Measurements from ENCODE around the gene RNF157. TPM values are rescaled to one million over a fixed set of nuclear protein-coding genes. Genes with fewer than 3 reads are reported as not detected.

Gene RNF157
- total and polyA plus RNA-seq, 2 of the 4 experiments (the other 2 are of a cell fraction) = 0.54 to 1.3 TPM

GRCh38 chr17:76233588-76234353 lies 6.5 kb downstream of the RNF157 start:
- no peak overlapping the region for H3K56ac ChIP-seq (ENCODE audit: extremely low read depth, insufficient read depth, low read length)
- H3K4me3 ChIP-seq (ENCODE audit: insufficient read depth, low read depth, low read length) = no peak overlapping the region
- no peak for TF ChIP-seq USF2 (IDR thresholded peaks at IDR 0.05; ENCODE audit: low read depth, low read length)
- TF ChIP-seq MXI1 (IDR thresholded peaks at IDR 0.05; ENCODE audit: borderline replicate concordance, low read depth, low read length) = no peak
- TF ChIP-seq FOS (IDR thresholded peaks at IDR 0.05; ENCODE audit: low read depth, low read length) = no peak
- no peak for TF ChIP-seq CHD1 (IDR thresholded peaks at IDR 0.05; ENCODE audit: low read depth, low read length)
- H3K9ac ChIP-seq (ENCODE audit: low read depth, low read length) = no peak overlapping the region
- H2AK9ac ChIP-seq (replicated peaks; ENCODE audit: low read depth, low read length, poor library complexity) = no peak overlapping the region
- ChIA-PET CTCF (interaction anchor here (0.7 to 0.9 kb wide), 2 partner anchors 10 to 46 kb away, joined by 3 read pairs; no protein-coding TSS in a partner anchor), POLR2A (ENCODE audit: unreplicated experiment) (no interaction called here)
- peak overlapping the region; percentile 26; the same call in 1 of the 3 replicates for H2BK15ac ChIP-seq (ENCODE audit: low read depth, low read length)
- H3K36me3 ChIP-seq (ENCODE audit: control insufficient read depth, insufficient read depth, low read length) = no peaks in the 10 kb centered on the region
- no peak overlapping the region for H3K14ac ChIP-seq (replicated peaks; ENCODE audit: low read depth, low read length)
- H2BK20ac ChIP-seq (ENCODE audit: low read depth, low read length) = peak overlapping the region; percentile 62
- H4K20me1 ChIP-seq (ENCODE audit: insufficient read depth, low read length) = 0 out of 2 replicates have a peak, but pooled peaks cover 3% of the 10 kb centered on the region
- in situ Hi-C loops (cut with MboI; ENCODE audit: low sequenced_read_pairs) = no loop called here
- no peak overlapping the region for H2AK5ac ChIP-seq (ENCODE audit: low read depth, low read length)
- peaks cover 3% of the 10 kb centered on the region for H3K4me1 ChIP-seq (ENCODE audit: control insufficient read depth, insufficient read depth, low read length)
- BruUV-seq (replicated peaks) = no TSS peak
- ATAC-seq (ENCODE audit: low read depth) (no peak), DNase-seq (no peak)
- no peak overlapping the region for H4K91ac ChIP-seq (ENCODE audit: insufficient read depth, low read depth, low read length)
- peak overlapping the region in 1 of 2 experiments; percentile 13; a peak in 1 of 4 replicates for H4K8ac ChIP-seq (ENCODE audit: low read depth in 2 of 2, low read length in 2 of 2)
- H2BK120ac ChIP-seq (ENCODE audit: low read depth, low read length) = peak overlapping the region; percentile 37; the same call in 1 of the 2 replicates
- dilution Hi-C loops (cut with HindIII; ENCODE audit: low sequenced_read_pairs, unreplicated experiment) = no loop called here
- intact Hi-C loops (cut with micrococcal nuclease) = no loop called here
- H3K27me3 ChIP-seq (ENCODE audit: control insufficient read depth, insufficient read depth, low read length) = peaks cover 4% of the 10 kb centered on the region; the same call in 1 of the 2 replicates
- no peak overlapping the region for H3K27ac ChIP-seq (ENCODE audit: insufficient read depth, low read length)
- H3K9me3 ChIP-seq (ENCODE audit: control insufficient read depth, insufficient read depth, low read length) = no peaks in the 10 kb centered on the region
- 88% methylated on average over 1 of the region's 6 CpGs; no CpG with 5 or more reads in 1 of the 2 experiments for WGBS, 2 experiments (ENCODE audit: extremely low coverage in 2 of 2, insufficient read length in 1 of 2)
- no peak overlapping the region for H4K5ac ChIP-seq (ENCODE audit: low read depth, low read length)
- no peak overlapping the region for H2BK5ac ChIP-seq (ENCODE audit: low read depth, low read length, poor library complexity, severe bottlenecking)
- H3K9me1 ChIP-seq (ENCODE audit: insufficient read depth, low read length) = peaks cover 3% of the 10 kb centered on the region; the same call in 1 of the 2 replicates
- H3K4me2 ChIP-seq (ENCODE audit: low read depth, low read length) = no peak overlapping the region
- no peak overlapping the region for H2AFZ ChIP-seq (replicated peaks; ENCODE audit: low read length, poor library complexity)
- H3K4ac ChIP-seq (ENCODE audit: low read depth, low read length) = peak overlapping the region; percentile 49; the same call in 1 of the 2 replicates
- no peak overlapping the region for H3K23ac ChIP-seq (ENCODE audit: low read depth, low read length)
- peaks cover 0 to 3% of the 10 kb centered on the region in 2 experiments; a peak in 1 of 4 replicates for H3K79me1 ChIP-seq (ENCODE audit: low read depth in 1 of 2, low read length in 2 of 2)
- H3K18ac ChIP-seq (ENCODE audit: low read depth, low read length) = no peak overlapping the region; the same call in 1 of the 2 replicates

All from IMR-90 (cell line).